Right lobe of liver (tissue), 6 donors: ENCODE measurements around the gene FAR2. TPM values are rescaled to one million over a fixed set of nuclear protein-coding genes. Genes with fewer than 3 reads are reported as not detected.

ENCODE experiments used
- ATAC-seq, 4 donors: fragments of 200-7000 bp; cut with Tn5 transposase; one replicate each; pipeline ENCODE4 v1.9.1; 2020; ENCODE audit warnings: mild to moderate bottlenecking in 4 of 4, moderate library complexity in 4 of 4
- DNase-seq, 3 donors: peaks; one replicate each; pipeline ENCODE4 v3.0.0-alpha.2; 2020
- H3K27ac ChIP-seq, 3 donors: fragments of 200-600 bp; one replicate each; pipeline ENCODE4 v1.8.0; 2022
- H3K27me3 ChIP-seq, 2 donors: fragments of 200-600 bp; one replicate each; pipeline ENCODE4 v1.8.0; 2022
- H3K36me3 ChIP-seq, 4 donors: fragments of 200-600 bp; sonication (generic) in 1 of 4; one replicate each; pipeline versions ENCODE4 v1.5.1 to v1.8.0; 2017 to 2022; ENCODE audit warnings: control low read depth in 1 of 4
- H3K4me1 ChIP-seq, 4 donors: fragments of 200-600 bp; sonication (generic) in 1 of 4; one replicate each; pipeline versions ENCODE4 v1.5.1 to v1.8.0; 2017 to 2022; ENCODE audit warnings: control low read depth in 1 of 4
- H3K4me3 ChIP-seq, 3 donors: fragments of 200-600 bp; one replicate each; pipeline ENCODE4 v1.8.0; 2022
- H3K9me3 ChIP-seq, 4 donors: fragments of 200-600 bp; sonication (generic) in 1 of 4; one replicate each; pipeline versions ENCODE4 v1.5.1 to v1.8.0; 2017 to 2022; ENCODE audit warnings: control low read depth in 1 of 4
- POLR2A ChIP-seq: fragments of 450-650 bp; IDR thresholded peaks from one replicate; pipeline ENCODE4 v1.6.1; 2017; ENCODE audit warnings: antibody characterized with exemption, mild to moderate bottlenecking
- WGBS: methylation state at CpG from one replicate; pipeline ENCODE4 v1.1.6; 2018; ENCODE audit warnings: low coverage, low lambda C conversion rate; ENCODE audit not compliant: insufficient coverage; ENCODE audit errors: missing lambda C conversion rate; 5-methylcytosine and 5-hydroxymethylcytosine counted together
- intact Hi-C, 2 donors: fragments of 100-400 bp; cut with DNase I; formaldehyde crosslinking; loops; one replicate each; pipeline versions ENCODE4 v1.11.2 to v1.14.1; 2022
- long read RNA-seq: library from polyadenylated mRNA; unstranded; transcript quantifications from one replicate; pipeline ENCODE4 v2.0.0, GENCODE V29; 2019
- total RNA-seq, 6 experiments: library from RNA; depleted of rRNA in 2 of 6; stranded (reverse); fragments of >200 nt in 2 of 6; fragmentation: NEBNext Ultra II Directional in 3 of 6; extraction: Animal tissue kit (Norgen Biotek cat#: 25700) in 3 of 6; gene quantifications; one replicate each; pipeline versions ENCODE4 v1.1.0 to v1.2.4, GENCODE V29; 2016 to 2023
- TF ChIP-seq, protein P1 (sequence below), 4 donors: fragments of 200-600 bp in 3 of 4; fragments of 450-650 bp in 1 of 4; IDR thresholded peaks; one replicate each; pipeline versions ENCODE4 v1.5.1 to v1.8.0; 2016 to 2022; ENCODE audit warnings: antibody characterized with exemption in 4 of 4, mild to moderate bottlenecking in 2 of 4
- donor health status: DM: no; HTN: yes; CAD: no.
- donor health status: DM: no; HTN: no; CAD: no.
- donor health status: DM: no; HTN: no; CAD: no.
- donor health status: DM: no; HTN: yes; CAD: no.
- donor health status: DM: no; HTN: yes; CAD: no.

The FAR2 gene
- 1 to 10 TPM in 5 of 6 experiments, under 1 TPM in 1; 0.87 to 3.4 (median 1.9) TPM for total RNA-seq
- long read RNA-seq, result 0 reads

DNA sequence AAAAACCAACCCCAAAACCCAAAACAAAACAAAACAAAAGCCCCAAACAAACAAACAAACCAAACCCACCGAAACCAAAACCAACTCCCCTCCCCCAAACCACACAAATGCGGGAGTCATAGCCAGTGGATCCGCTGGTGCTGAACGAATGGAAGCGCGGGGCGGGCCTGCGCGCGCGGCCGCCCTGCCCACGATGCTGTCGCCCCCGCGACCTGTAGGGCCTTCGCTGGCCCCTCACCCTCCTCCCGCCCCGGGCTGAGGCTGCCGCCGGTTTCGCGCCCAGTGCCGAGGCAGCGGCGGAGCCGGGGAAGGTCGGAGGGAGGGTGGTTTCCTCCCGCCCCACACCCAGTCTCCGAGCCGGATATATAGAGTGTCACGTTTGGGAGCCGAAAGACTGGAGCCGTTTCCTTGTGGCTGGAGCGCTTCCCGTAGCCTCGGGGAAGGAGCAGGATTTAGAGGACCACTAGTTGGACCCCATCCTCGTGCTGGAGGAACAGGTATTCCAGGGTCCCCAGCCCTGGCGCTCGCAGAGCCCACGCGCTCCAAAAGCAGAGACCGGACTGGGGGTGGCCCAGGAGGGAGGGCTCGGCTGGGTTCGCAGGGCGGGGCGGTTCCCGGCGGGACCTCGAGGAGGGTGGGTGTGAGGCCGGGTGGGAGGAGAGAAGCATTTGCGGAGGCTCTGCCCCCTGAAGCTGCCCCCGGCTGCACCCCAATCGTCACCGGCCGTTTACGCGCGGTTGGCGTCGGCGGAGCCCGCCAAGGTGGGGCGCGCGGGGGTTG, at the start of gene FAR2:
TSS of gene FAR2 (plus strand) at position 368 of the 780 bp plus-strand sequence. CDS start 121,172 bp downstream, outside the sequence.
- WGBS, result 2% methylated on average over 37 of the region's 66 CpGs
- DNase-seq, result peak; percentile 47 to 67 (median 54)
- intact Hi-C loops, result no loop called here
- peak within 1 kb of the TSS; percentile 3 to 69 (median 51) for H3K27ac ChIP-seq
- peak; percentile 69 to 74 (median 72) for ATAC-seq
- no peaks in the 10 kb centered on the region for H3K27me3 ChIP-seq
- TF ChIP-seq POLR2A, result no peak
- TF ChIP-seq, protein P1, sequence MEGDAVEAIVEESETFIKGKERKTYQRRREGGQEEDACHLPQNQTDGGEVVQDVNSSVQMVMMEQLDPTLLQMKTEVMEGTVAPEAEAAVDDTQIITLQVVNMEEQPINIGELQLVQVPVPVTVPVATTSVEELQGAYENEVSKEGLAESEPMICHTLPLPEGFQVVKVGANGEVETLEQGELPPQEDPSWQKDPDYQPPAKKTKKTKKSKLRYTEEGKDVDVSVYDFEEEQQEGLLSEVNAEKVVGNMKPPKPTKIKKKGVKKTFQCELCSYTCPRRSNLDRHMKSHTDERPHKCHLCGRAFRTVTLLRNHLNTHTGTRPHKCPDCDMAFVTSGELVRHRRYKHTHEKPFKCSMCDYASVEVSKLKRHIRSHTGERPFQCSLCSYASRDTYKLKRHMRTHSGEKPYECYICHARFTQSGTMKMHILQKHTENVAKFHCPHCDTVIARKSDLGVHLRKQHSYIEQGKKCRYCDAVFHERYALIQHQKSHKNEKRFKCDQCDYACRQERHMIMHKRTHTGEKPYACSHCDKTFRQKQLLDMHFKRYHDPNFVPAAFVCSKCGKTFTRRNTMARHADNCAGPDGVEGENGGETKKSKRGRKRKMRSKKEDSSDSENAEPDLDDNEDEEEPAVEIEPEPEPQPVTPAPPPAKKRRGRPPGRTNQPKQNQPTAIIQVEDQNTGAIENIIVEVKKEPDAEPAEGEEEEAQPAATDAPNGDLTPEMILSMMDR (IDR thresholded peaks at IDR 0.05), result no peak
- H3K36me3 ChIP-seq, result no peaks in the 10 kb centered on the region
- peaks cover 0 to 10% (median 0%) of the 10 kb centered on the region in 4 donors for H3K4me1 ChIP-seq
- H3K9me3 ChIP-seq, result no peaks in the 10 kb centered on the region
- H3K4me3 ChIP-seq, result peak within 1 kb of the TSS; percentile 53 to 62 (median 58)

DNA sequence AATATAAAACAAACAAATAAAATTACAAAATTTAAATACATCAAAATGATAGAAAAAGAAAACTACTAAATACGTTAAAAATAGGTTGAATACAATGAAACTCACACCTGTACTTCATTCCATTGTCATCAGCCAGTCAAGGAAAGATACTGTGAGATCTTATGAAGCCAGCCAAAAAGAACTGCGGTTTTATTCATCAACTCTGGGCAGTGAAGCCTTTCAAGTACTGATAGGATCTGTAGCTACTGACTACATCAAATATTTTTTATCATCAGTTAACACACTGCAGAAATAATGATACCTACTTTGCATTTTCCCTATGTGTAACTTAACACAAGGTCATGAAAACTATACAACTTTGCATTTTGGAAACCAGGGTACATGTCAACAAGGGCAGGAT, 46.3 kb upstream of the FAR2 start:
- Histone ChIP-seq H3K36me3 (no peaks in the 10 kb centered on the region), H3K27me3 (no peaks in the 10 kb centered on the region), H3K4me3 (no peak overlapping the region), H3K4me1 (no peaks in the 10 kb centered on the region), H3K9me3 (no peaks in the 10 kb centered on the region), H3K27ac (no peak overlapping the region)
- ATAC-seq (no peak), DNase-seq (no peak)
- TF ChIP-seq POLR2A, result no peak
- TF ChIP-seq, protein P1 (IDR thresholded peaks at IDR 0.05), result no peak
- WGBS, result 20% methylated on average over 2 of the region's 2 CpGs
- intact Hi-C loops, result no loop called here

DNA sequence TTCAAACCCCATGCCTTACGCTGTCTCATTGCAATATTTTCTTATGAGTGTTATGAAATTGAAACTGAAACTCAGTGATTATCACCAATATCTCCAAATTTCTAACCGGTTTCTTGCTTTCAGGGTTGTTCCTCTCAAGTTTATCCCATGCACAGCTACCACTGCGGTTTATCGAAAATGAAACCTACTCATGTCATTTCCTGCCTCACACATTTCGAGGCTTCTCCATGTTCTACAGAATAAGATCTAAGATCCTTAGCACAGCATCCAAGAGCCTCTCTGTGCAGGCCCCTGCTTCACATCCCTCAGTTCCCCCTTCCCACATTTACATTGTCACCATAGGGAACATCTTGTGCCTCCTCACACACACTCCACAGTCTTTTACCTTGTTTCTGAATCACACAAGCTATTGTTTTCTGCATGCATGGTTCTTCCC, 45.5 kb upstream of the FAR2 start:
- ATAC-seq (peak; percentile 20 to 62 (median 46)), DNase-seq (no peak)
- Histone ChIP-seq H3K36me3 (no peaks in the 10 kb centered on the region), H3K4me1 (no peaks in the 10 kb centered on the region), H3K4me3 (no peak overlapping the region), H3K27me3 (no peaks in the 10 kb centered on the region), H3K27ac (no peak overlapping the region), H3K9me3 (no peaks in the 10 kb centered on the region)
- 59% methylated on average over 5 of the region's 5 CpGs for WGBS
- TF ChIP-seq, protein P1 (IDR thresholded peaks at IDR 0.05), result no peak
- TF ChIP-seq POLR2A, result no peak
- intact Hi-C loops, result no loop called here

DNA sequence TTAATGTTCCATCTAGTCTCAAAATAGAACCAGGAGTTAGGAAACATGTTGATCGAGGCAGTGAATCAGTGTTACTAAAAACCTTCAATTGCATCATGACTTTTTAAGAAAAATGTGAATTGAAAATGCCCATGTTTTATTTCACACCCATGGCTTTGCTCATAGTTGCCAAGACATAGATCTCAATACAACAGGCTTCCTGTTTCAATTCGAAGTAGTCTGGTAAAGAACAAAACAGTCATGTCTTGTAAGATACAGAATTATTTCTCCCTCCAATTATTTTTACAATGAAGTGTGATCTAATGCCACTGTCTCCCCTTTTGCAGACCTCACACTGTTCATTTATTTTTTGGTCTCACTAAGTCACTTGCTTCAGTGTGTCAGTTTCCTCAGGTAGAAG, 44.6 kb upstream of the FAR2 start:
- no peak overlapping the region for H3K4me3 ChIP-seq
- DNase-seq, result no peak
- no peak overlapping the region for H3K27ac ChIP-seq
- H3K36me3 ChIP-seq, result no peaks in the 10 kb centered on the region
- intact Hi-C loops, result no loop called here
- no peaks in the 10 kb centered on the region for H3K9me3 ChIP-seq
- TF ChIP-seq, protein P1 (IDR thresholded peaks at IDR 0.05), result no peak
- TF ChIP-seq POLR2A, result no peak
- 35% methylated on average over 2 of the region's 2 CpGs for WGBS
- H3K4me1 ChIP-seq, result no peaks in the 10 kb centered on the region
- no peak for ATAC-seq
- no peaks in the 10 kb centered on the region for H3K27me3 ChIP-seq
